RCC 7860 (cell line): ENCODE data around the gene BRIP1.
"Not testable (repeated sequence)": the region's sequence is repeated elsewhere in the genome, so short reads cannot be mapped to it uniquely, and the experiment has no call there.

Source experiments
- DNase-seq: peaks from one replicate; pipeline ENCODE4 v3.0.0-alpha.2; 2015; ENCODE audit warnings: low spot score
- FAIRE-seq: peaks from 2 replicates; lab custom pipeline; 2012; peaks lifted over from hg19 to GRCh38; lab: Jason Lieb, UNC

Gene BRIP1

DNA sequence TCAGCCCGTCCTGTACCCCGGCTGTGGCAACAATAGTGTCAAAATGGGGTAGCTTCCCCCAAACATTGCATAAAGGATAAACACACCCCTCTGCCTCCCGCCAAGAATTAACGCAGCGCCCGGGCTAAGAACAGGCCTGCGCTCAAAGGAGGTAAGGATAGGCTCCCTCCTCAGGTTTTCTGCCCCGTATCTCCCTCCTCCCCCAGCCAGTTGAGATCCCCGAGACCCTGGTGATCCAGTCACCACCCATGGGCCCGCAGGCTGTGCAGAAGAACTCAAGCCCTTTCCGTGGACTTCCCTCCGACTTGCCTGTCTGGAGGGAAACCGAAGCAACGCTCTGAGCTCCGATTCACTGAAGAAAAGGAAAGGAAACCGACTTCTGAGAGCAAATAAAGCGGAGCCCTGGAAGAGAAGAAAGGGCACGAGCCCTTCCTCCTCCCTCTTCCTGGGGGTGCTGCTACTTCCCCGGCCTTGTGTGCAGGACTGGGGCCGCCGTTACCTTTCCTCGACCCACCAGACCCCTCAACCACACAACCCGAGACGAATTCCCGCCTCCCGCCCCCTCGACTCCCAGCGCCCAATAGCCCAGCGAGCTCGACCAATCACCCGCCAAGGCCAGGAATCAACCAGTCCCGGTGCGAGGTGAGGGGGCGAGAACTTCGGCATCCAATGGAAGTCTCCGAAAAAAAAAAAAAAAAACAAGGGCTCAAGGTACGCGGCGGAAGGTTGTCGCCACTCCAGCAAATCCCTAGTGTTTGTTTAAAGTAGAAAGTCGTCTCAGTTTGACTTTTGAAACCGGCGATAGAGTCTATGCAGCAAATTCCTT, at the start of gene BRIP1:
Gene BRIP1 (minus strand): TSS at position 554 of the 826 bp plus-strand sequence. CDS start 1,989 bp downstream, outside the sequence.
- peak; percentile 92 for FAIRE-seq
- DNase-seq, result peak; percentile 81

DNA sequence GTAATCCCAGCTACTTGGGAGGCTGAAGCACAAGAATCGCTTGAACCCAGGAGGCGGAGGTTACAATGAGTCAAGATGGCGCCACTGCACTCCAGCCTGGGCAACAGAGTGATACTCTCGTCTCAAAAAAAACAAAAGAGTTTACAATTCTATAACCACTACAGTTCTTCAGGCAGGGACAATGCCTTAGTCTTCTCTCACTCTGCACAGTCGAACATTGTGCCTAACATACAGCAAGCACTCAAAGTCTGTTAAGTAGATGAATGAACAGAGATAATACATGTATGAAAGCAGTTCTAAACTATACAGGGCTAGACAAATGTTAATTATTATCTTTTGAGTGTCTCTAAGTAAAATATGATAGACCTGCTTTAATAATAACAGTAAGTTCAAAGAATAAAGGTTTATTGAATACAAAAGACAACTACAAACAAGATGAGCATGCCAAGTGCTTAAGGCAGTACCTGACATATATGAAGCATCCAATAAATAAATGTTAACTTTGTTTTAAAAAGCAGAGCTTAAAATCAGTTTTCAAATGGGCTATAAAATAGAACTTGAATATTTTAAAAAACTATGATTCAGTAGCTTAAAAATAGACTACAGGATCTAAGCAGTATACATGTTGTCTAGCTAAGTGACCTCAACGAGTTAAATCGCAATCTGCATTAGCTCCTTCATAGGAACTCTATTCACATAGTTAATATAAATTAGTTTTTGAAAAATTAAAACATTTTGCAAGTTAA, 45.1 kb upstream of the BRIP1 start:
- FAIRE-seq, result no peak
- DNase-seq, result no peak

DNA sequence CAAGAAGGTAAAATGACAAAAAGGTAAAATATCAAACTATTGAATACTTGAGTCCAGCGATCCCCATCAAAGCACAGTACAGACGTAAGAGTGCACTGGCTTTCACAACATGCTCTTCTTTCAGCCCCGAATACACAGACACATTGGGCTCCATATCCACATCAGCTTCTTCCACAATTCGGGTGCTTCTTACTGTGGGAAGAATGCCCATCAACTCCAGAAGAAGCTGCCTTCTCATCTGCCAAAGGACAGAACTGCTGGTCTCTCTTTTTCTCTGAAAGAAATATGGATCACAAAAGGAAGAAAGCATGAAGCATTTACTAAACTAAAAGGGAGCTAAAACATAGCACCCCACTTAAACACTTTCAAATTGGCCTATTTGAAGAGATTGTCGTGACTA, 44.0 kb upstream of the BRIP1 start:
- no peak for FAIRE-seq

DNA sequence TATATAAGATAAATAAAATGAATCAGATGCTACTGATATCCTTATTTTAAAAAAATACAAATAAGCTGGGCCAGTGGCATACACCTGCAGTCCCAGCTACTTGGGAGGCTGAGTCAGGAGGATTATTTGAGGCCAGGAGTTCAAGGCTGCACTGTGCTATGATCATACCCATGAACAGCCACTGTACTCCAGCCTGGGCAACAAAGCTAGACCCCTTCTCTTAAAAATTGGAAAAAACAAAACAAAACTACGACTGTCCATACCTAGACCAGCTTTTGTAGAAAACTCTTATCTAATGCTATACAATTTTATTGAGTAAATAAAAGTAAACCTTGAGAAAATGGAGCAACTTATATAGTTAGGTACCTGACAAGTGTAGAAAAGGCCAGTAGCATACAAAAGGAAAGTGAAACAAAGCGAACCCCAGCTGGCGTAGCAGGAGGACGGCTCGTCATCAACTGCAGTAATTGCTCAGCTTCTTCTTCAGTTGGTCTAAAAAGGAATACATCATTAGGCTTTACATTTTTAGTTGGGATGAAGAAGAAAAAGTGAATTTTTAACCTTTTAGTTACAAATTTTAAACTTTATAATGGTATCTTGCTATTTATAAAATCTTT, 40.9 kb upstream of the BRIP1 start:
- no peak for DNase-seq
- no peak for FAIRE-seq

More for the DNA sequence above, 44.0 kb upstream of the BRIP1 start:
- DNase-seq, result no peak

DNA sequence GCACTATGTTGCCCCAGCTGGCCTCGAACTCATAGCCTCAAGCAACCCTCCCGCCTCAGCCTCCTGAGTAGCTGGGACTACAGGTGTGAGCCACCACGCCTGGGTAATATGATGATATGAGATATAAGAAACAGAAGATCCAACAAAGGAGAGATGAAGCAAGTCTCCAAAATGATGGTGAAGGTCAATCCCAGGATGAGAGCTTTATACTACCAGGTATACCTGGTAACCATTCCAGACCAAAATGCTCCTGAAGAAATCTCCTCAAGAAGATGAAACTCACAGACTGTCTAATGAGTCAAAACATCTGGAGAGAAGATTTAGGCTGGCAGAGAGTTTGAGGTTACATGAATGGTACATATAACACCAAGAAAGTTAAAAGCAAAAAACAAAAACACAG, 39.9 kb upstream of the BRIP1 start:
- DNase-seq (no peak), FAIRE-seq (no peak)

DNA sequence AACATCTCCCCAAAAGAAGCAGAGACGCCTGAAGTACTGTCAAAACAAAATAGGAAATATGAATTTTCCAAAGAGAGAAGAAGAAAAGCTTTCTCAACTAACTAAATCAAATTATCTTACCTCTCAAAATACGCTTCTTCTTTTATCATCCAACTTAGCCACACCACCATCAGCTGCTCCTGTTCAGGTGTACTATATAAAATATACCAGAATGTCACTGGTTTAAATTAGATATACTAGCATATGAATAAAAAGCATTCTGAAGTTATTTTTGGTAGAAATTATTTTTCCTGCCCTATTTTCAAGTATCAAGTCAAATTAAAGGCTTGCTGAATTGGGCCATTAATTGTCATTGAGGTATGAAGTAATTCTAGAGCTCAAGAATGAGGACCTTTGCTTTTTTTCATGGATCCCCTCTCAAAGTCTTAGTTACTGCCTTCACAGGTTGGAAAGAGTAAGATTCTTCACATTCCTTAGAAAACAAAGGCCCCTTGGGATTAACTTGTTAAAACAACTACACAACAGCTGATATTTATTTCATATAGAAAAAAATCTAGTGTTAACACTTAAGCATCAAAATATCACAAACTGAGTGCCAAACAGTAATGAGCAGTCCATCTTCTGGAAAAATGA, 34.3 kb upstream of the BRIP1 start:
- DNase-seq (no peak), FAIRE-seq (no peak)

DNA sequence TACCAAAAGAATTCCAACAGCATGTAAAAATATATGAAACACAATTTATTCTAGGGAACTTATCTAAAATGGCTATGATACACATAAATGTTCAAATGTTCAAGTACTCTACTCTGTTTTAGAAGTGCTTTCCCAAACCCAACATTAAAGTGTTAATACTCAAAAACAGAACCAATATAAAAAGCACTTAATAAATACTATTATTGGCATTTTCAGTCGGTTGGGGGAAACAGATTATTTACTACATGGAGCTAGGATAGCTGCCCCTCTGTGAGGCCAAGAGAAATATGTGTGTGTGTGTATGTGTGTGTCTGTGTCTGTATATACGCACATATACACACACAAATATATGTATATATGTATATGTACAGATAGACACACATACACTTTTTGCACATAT, 32.1 kb upstream of the BRIP1 start:
- DNase-seq, result no peak
- FAIRE-seq, result no peak

DNA sequence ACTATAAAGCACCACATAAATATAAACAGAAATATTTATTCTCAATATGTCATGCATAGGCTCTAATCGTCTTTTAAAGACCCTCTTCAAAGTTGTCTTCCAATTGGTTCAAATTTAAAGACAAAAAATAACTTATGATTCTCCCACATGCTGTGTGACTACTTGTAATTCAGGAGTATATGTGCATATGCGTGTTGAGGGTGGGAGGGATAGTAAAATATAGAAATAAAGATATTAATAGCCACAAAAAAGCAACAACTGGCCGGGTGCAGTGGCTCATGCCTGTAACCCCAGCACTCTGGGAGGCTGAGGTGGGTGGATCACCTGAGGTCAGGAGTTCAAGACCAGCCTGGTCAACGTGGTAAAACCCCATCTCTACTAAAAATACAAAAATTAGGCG, 31.0 kb upstream of the BRIP1 start:
- FAIRE-seq, DNase-seq: not testable (repeated sequence)

DNA sequence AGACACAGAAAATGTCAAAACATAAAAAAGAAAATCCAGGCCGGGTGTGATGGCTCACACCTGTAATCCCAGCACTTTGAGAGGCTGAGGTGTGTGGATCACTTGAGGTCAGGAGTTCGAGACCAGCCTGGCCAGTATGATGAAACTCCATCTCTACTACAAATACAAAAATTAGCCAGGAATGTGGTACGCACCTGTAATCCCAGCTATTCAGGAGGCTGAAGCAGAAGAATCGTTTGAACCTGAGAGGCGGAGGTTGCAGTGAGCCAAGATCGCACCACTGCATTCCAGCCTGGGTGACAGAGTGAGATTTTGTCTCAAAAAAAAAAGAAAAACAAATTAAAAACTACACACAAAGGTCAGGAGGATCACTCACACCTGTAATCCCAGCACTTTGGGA, 24.4 kb upstream of the BRIP1 start:
- not testable (repeated sequence) for FAIRE-seq, DNase-seq

DNA sequence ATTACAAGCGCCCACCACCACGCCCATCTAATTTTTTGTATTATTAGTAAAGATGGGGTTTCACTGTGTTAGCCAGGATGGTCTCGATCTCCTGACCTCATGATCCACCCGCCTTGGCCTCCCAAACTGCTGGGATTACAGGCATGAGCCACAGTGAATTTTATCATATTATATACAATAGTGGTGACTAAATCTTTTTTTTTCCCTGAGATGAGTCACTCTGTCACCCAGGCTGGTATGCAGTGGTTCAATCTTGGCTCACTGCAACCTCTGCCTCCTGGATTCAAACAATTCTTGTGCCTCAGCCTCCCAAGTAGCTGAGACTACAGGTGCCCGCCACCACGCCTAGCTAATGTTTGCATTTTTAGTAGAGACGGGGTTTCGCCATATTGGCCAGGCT, 22.5 kb upstream of the BRIP1 start:
- not testable (repeated sequence) for FAIRE-seq
- DNase-seq, result peak; percentile 35

DNA sequence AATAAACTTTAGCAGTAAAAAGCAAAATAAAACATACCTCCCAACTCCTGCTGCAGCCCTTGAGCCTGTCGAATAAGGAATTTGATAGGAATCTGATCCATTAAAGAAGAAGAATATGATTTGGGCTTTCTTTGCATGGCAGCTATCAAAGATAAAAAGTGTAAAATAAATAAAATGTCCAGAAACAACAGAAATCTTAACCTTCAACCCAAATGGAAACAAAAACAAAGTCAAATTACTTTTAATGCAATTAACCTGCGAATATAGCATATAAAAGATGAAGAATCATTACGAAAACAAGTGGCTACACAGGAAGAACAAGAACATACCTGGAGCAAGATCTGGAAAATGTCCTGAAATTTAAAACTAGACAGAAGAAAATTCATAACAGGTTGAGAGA, 21.5 kb upstream of the BRIP1 start:
- no peak for FAIRE-seq
- no peak for DNase-seq

DNA sequence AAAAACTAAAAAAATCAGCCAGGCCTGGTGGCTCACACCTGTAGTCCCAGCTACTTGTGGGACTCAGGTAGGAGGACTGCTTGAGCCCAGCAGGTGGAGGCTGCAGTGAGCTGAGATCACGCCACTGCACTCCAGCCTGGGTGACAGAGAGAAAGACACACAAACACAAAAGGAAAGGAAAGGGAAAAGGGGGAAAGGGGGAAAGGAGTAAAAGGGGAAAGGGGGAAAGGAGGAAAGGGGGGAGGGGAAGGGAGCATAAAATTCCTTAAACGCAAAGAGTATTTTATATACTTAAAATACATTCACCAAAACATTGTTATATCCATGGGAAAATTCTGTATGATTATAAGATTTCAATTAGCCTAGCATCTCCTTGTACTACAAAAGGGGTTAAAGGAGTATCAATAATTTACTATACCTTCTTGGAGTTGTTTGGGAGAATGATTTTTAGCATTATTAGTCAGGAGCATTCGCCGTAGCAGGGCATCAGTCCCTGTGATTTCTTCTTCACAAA, 17.3 kb upstream of the BRIP1 start:
- DNase-seq (no peak), FAIRE-seq (no peak)

DNA sequence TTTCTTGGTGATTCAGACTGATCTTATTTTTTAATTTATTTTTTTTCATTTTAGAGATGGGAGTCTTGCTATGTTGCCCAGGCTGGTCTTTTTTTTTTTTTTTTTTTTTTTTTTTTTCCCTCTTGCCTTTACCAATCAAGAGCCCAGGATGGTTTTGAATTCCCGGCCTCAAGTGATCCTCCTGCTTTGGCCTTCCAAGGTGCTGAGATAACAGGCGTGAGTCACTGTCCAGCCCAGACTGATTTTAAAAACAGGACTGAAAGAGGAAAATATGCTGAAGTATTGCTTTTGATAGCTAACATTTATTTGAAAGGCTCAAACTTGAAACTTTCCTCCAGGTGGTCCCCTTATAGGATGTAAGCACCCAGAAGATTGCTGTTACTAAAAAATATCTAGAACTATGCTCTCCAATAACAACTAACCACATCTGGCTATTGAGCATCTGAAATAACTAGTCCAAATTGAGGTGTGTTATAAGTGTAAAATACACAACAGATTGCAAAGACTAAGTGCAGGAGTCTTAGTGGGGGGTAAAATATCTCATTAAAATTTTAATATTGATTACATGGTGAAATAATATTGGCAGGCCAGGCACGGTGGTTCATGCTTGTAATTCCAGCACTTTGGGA, 15.8 kb upstream of the BRIP1 start:
- FAIRE-seq, result no peak
- no peak for DNase-seq

DNA sequence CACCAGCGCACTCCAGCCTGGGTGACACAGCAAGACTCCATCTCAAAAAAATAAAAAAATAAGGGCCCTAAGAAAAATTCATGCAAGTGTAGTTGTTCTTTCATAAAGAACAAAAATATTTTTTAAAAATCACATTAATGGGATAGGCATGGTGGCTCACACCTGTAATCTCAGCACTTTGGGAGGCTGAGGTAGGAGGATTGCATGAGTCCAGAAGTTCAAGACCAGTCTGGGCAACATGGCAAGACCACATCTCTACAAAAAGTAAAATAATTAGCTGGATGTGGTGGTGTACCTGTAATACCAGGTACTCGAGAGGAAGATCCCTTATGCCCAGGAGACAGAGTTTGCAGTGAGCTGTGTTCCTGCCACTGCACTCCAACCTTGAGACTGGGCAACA, 15.2 kb upstream of the BRIP1 start:
- no peak for DNase-seq
- FAIRE-seq, result no peak

DNA sequence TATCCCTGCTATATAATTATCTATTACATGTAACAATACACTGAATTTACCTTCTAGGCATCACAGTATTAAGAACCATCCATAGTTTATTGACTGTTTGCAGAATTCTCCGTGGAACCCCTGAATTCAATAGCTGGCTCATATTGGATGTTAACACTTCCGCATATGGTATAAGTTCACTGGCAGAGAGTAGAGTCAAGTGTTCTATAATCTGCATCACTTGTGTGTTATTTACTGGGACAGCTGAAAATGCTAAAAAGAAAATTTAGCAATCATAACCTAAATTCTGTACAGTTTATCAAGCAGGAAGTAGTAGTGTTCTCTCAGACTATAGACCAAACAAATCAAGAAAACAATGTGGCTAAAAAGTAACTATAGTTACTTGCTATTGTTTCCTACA, 14.5 kb upstream of the BRIP1 start:
- DNase-seq, result no peak
- FAIRE-seq, result no peak

DNA sequence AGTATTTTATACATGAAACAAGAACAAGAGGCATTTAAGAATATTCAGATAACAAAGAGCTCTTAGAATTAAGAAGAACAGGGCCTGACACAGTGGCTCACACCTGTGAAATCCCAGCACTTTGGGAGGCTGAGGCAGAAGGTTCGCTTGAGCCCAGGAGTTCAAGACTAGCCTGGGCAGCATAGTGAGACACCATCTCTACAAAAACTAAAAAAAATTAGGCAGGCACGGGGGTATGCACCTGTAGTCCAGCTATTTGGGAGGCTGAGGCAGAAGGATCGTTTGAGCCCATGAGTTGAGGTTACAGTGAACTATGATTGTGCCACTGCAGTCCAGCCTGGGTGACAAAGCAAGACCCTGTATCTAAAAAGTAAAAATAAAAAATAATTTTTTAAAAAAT, 12.5 kb upstream of the BRIP1 start:
- DNase-seq (no peak), FAIRE-seq (no peak)

DNA sequence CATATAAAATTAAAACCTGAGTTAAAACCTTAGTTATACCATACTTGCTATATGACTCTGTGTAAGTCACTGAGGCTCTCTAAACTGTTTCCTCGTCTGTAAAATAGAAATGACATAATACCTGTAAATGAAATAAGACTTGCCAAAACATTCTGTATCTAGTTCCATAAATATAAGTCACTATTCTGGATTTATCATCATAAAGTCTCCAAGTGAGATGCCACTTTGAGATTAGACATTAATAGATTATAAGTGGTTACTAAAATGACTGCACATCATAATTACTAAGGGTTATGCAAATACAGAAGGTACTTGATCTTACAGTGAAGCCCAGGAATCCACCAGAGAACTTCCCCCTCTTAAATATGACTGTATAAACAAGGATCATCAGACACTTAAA, 12.0 kb upstream of the BRIP1 start:
- FAIRE-seq (no peak), DNase-seq (no peak)

DNA sequence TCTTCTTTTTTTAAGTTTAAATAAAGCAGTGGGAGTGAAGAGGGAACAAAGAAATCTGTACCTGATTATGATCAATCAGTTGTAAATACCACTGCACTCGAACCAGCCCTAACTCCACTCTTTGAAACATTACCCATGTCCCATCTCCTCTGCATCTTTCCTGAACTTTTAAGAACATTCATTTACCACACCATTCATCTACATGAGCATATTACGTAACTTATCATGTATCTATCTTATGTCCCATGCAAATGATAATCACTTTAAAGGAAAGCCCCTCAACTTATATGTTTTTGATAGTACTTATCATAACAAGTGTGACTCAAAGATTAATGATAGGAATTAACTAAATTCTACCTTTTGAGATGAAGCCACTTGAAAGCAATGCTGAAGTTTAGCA, 10.7 kb upstream of the BRIP1 start:
- FAIRE-seq (no peak), DNase-seq (no peak)

DNA sequence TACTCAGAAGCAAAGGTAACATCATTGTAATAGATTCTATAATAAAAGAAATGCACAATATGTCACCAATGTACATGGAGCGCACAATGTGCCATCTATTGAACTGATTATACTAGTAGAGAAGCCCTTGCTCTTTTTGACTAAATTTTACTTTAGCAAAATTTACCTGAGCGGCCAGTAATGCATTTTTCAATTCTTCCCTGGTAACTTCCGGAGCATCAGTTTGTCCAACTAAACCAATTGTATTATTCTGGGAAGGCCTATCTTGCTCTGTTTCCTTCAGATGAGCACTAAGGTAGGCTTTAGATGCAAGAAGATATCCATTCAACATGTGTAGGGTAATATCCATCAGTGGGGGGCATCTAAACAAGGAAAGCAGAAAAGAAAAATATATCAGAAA, 8.8 kb upstream of the BRIP1 start:
- no peak for FAIRE-seq
- DNase-seq, result no peak

DNA sequence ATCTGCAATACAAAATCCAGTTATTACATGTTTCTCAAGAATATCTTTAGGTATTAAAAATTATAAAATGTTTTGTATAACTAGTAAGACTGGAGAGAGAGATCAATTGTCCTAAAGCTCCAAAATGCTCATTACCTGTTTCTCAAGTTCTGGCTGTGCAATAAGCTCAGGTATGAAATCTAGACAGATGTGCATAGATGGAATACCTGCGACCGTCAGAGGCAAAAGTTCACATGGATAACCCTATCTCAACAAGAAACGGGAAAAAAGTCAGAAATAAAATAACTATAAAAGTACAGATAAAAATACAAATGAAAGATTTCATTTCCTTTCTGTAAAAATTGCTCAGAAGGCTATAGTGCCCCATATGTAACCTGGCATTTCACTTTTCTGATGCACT, 5.8 kb upstream of the BRIP1 start:
- DNase-seq, result no peak

DNA sequence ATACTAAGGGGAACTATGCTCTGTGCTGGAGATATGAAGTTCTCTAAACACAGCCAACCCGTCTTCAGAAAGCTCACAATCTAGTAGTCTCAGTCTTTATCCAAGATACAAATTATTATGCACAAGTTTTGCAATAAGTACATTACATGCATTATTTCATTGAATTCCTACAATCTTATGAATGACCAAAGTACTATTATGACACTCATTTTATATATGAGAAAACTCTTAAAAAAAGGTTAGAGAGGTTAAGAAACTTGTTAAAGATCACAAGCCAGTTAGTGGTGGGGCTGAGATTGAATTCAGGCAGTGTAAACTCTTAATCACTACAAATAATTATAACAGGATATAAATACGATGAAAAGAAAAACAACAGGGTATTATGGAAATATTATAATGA, 4.7 kb upstream of the BRIP1 start:
- FAIRE-seq (no peak), DNase-seq (no peak)

More for the DNA sequence above, 5.8 kb upstream of the BRIP1 start:
- FAIRE-seq, result no peak
